HepG2 (cell line): Measurements from ENCODE around the gene SP6. TPM values are rescaled to one million over a fixed set of nuclear protein-coding genes. Genes with fewer than 3 reads are reported as not detected.

Experiments
- ADNP ChIP-seq: sonication (generic); formaldehyde crosslinking; IDR thresholded peaks from 2 replicates; pipeline ENCODE4 v1.4.0; 2020; ENCODE audit warnings: missing genetic modification reagents
- AHR ChIP-seq: IDR thresholded peaks from 2 replicates; pipeline ENCODE4 v1.6.1; 2018; ENCODE audit warnings: missing genetic modification reagents, missing compliant biosample characterization
- CBX1 ChIP-seq: IDR thresholded peaks from one replicate; pipeline ENCODE4 v1.6.1; 2016; ENCODE audit warnings: antibody characterized with exemption, low read depth
- CENPT ChIP-seq: sonication (generic); formaldehyde crosslinking; IDR thresholded peaks from 2 replicates; pipeline ENCODE4 v1.8.0; 2022; ENCODE audit warnings: low read depth, mild to moderate bottlenecking, moderate library complexity, missing genetic modification reagents
- EZH2 ChIP-seq: conservative IDR thresholded peaks from 2 replicates; pipeline ENCODE4 v1.6.1; 2012; ENCODE audit warnings: mild to moderate bottlenecking, low read depth, low read length, moderate library complexity
- FOXA1 ChIP-seq, 2 experiments: fragments of 450-650 bp in 1 of 2; sonication (generic) in 1 of 2; formaldehyde crosslinking in 1 of 2; IDR thresholded peaks; 2 replicates each; pipeline versions ENCODE4 v1.4.0 to v1.6.1; 2016 to 2020; ENCODE audit warnings: missing genetic modification reagents in 1 of 2
- HNRNPH1 ChIP-seq: fragments of 200-400 bp; formaldehyde crosslinking; optimal IDR thresholded peaks from 2 replicates; pipeline ENCODE3; 2017; ENCODE audit warnings: mild to moderate bottlenecking, low read depth, low read length
- HOXA9 ChIP-seq: sonication (generic); formaldehyde crosslinking; IDR thresholded peaks from 2 replicates; pipeline ENCODE4 v1.8.1; 2022; ENCODE audit warnings: missing genetic modification reagents, mild to moderate bottlenecking, moderate library complexity, borderline replicate concordance
- KDM6A ChIP-seq: IDR thresholded peaks from 2 replicates; pipeline ENCODE4 v1.6.1; 2016; ENCODE audit warnings: low read depth
- MTF1 ChIP-seq: sonication (generic); formaldehyde crosslinking; IDR thresholded peaks from 2 replicates; pipeline ENCODE4 v1.5.0; 2020; ENCODE audit warnings: missing genetic modification reagents
- NFKB2 ChIP-seq: sonication (generic); formaldehyde crosslinking; IDR thresholded peaks from 2 replicates; pipeline ENCODE4 v1.4.0; 2020; ENCODE audit warnings: missing genetic modification reagents, borderline replicate concordance
- NONO ChIP-seq, 2 experiments: fragments of 450-650 bp in 1 of 2; sonication (generic) in 1 of 2; formaldehyde crosslinking in 1 of 2; IDR thresholded peaks in 1 of 2; conservative IDR thresholded peaks in 1 of 2; 2 replicates each; pipeline versions ENCODE4 v1.6.1 to v1.8.0; 2017 to 2022; ENCODE audit warnings: mild to moderate bottlenecking in 1 of 2, missing genetic modification reagents in 1 of 2, moderate library complexity in 1 of 2
- NR3C1 ChIP-seq: sonication (generic); formaldehyde crosslinking; IDR thresholded peaks from 2 replicates; pipeline ENCODE4 v1.4.0; 2020; ENCODE audit warnings: missing genetic modification reagents
- PLRG1 ChIP-seq: fragments of 450-650 bp; conservative IDR thresholded peaks from 2 replicates; pipeline ENCODE4 v1.6.1; 2016
- SMAD3 ChIP-seq: sonication (generic); formaldehyde crosslinking; IDR thresholded peaks from 2 replicates; pipeline ENCODE4 v1.4.0; 2020; ENCODE audit warnings: missing genetic modification reagents
- ZBTB38 ChIP-seq: sonication (generic); formaldehyde crosslinking; IDR thresholded peaks from 2 replicates; pipeline ENCODE4 v1.5.1; 2020; ENCODE audit warnings: mild to moderate bottlenecking, missing genetic modification reagents
- ZBTB7A ChIP-seq: sonication (generic); formaldehyde crosslinking; IDR thresholded peaks from 2 replicates; pipeline ENCODE4 v1.8.0; 2022; ENCODE audit warnings: mild to moderate bottlenecking, missing genetic modification reagents
- ZNF20 ChIP-seq: sonication (generic); formaldehyde crosslinking; IDR thresholded peaks from 2 replicates; pipeline ENCODE4 v1.4.0; 2020; ENCODE audit warnings: mild to moderate bottlenecking, moderate library complexity, missing genetic modification reagents
- ZNF354B ChIP-seq: sonication (generic); formaldehyde crosslinking; IDR thresholded peaks from 2 replicates; pipeline ENCODE4 v1.8.0; 2022; ENCODE audit warnings: mild to moderate bottlenecking, missing genetic modification reagents
- ZNF563 ChIP-seq: sonication (generic); formaldehyde crosslinking; IDR thresholded peaks from 2 replicates; pipeline ENCODE4 v1.8.0; 2022; ENCODE audit warnings: mild to moderate bottlenecking, moderate library complexity, missing genetic modification reagents
- ZNF572 ChIP-seq: sonication (generic); formaldehyde crosslinking; IDR thresholded peaks from 2 replicates; pipeline ENCODE4 v1.5.1; 2020; ENCODE audit warnings: mild to moderate bottlenecking, missing genetic modification reagents
- ZNF598 ChIP-seq: sonication (generic); formaldehyde crosslinking; IDR thresholded peaks from 2 replicates; pipeline ENCODE4 v1.5.1; 2020; ENCODE audit warnings: mild to moderate bottlenecking, missing genetic modification reagents, borderline replicate concordance
- polyA plus RNA-seq, 8 experiments: library from polyadenylated mRNA; depleted of rRNA in 3 of 8; stranded (reverse) in 7 of 8; unstranded in 1 of 8; fragments of >200 nt; fragmentation: Illumina TruSeq in 4 of 8; extraction: Trizol in 4 of 8; gene quantifications; 2 replicates each; pipeline versions ENCODE4 v1.2.1 to v1.2.3, GENCODE V29; 2011 to 2016; ENCODE audit warnings: low read depth in 4 of 8, missing spikeins in 1 of 8, mixed read lengths in 1 of 8; ENCODE audit not compliant: insufficient read depth in 1 of 8
- total RNA-seq, 5 experiments: library from RNA; depleted of rRNA; stranded (reverse); fragments of >200 nt; fragmentation: Illumina TruSeq; extraction: Trizol; gene quantifications; 2 replicates each; pipeline ENCODE4 v1.2.3, GENCODE V29; 2016; ENCODE audit warnings: low read depth in 1 of 5
- TF ChIP-seq, protein P1 (sequence below): sonication (generic); formaldehyde crosslinking; IDR thresholded peaks from 2 replicates; pipeline ENCODE4 v1.4.0; 2020; ENCODE audit warnings: missing genetic modification reagents, borderline replicate concordance
- TF ChIP-seq, protein P2 (sequence below): IDR thresholded peaks from 2 replicates; pipeline ENCODE4 v1.6.1; 2012; ENCODE audit warnings: inconsistent platforms
- TF ChIP-seq, protein P3 (sequence below): sonication (generic); formaldehyde crosslinking; IDR thresholded peaks from 2 replicates; pipeline ENCODE4 v1.5.1; 2020; ENCODE audit warnings: missing genetic modification reagents, mild to moderate bottlenecking, borderline replicate concordance
- TF ChIP-seq, protein P4 (sequence below): fragments of 450-650 bp; IDR thresholded peaks from 2 replicates; pipeline ENCODE4 v1.6.1; 2016

The SP6 gene
- total and polyA plus RNA-seq, 2 of the 13 experiments (the other 11 are each of a cell fraction or from before 2014, with no cell fraction given) = 0.07 TPM

DNA sequence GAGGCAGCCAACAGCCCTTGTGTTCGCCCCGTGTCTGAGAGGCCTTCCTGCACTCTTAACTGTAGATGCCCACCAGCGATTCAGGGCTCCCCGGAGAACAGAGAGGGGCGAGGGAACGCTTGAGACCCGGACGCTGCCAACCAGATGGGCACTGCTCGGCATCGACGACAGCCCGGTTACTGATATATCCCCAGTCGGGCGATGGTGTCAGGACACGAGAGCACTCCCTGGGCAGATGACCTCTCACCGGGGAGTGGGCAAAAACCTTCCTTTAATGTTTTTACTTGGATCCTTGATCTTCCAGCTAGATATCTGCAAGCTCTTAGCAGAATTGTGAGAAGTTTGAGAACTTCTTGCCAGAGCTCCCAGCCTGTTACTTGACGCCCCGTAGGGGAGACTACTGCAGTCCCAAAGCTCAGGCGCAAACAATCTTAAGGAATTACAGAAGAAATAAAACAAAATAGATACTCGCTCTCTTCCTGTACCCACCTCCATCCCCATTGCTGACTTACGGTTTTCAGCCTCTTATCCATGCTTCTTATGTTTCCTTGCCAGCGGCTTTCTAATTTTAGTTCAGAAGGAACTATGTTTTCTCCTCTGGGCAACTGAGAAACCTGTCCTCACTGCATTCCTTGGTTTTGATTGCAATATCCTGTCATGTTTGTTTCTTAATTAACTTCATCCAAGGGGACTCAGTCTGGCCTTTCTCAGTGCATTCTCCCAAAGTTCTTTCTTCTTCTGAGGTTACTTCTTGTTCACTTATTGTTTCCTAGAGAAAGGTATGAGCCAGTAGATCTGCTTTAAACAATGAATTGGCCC, 45.9 kb upstream of the SP6 start (continued):
- TF ChIP-seq NONO (IDR thresholded peaks at IDR 0.05) (no peak), NONO (CRISPR knock-in tag; conservative IDR thresholded peaks at IDR 0.05) (0 out of 2 replicates have a peak, but pooled peaks have one; percentile 23), ZNF354B (0 out of 2 replicates have a peak, but pooled peaks have one; percentile 47), EZH2 (no peak), ZBTB7A (CRISPR knock-in tag) (0 out of 2 replicates have a peak, but pooled peaks have one; percentile 33), ZNF20 (CRISPR knock-in tag) (no peak), MTF1 (no peak), ZNF563 (CRISPR knock-in tag) (no peak), ZNF572 (CRISPR knock-in tag) (no peak), PLRG1 (no peak), AHR (no peak), CENPT (CRISPR knock-in tag) (no peak), HOXA9 (CRISPR knock-in tag) (no peak), NFKB2 (CRISPR knock-in tag) (peak; percentile 85; the same call in 1 of the 2 replicates), NR3C1 (CRISPR knock-in tag) (no peak), FOXA1 (IDR thresholded peaks at IDR 0.05) (no peak), FOXA1 (CRISPR knock-in tag; IDR thresholded peaks at IDR 0.05) (no peak; the same call in 1 of the 2 replicates), ZBTB38 (CRISPR knock-in tag) (0 out of 2 replicates have a peak, but pooled peaks have one; percentile 82), SMAD3 (no peak), CBX1 (no peak), ADNP (CRISPR knock-in tag) (no peak), HNRNPH1 (no peak), KDM6A (no peak), ZNF598 (CRISPR knock-in tag) (peak; percentile 64; the same call in 1 of the 2 replicates)
- TF ChIP-seq, protein P1, sequence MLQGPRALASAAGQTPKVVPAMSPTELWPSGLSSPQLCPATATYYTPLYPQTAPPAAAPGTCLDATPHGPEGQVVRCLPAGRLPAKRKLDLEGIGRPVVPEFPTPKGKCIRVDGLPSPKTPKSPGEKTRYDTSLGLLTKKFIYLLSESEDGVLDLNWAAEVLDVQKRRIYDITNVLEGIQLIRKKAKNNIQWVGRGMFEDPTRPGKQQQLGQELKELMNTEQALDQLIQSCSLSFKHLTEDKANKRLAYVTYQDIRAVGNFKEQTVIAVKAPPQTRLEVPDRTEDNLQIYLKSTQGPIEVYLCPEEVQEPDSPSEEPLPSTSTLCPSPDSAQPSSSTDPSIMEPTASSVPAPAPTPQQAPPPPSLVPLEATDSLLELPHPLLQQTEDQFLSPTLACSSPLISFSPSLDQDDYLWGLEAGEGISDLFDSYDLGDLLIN (CRISPR knock-in tag) = no peak
- TF ChIP-seq, protein P2, sequence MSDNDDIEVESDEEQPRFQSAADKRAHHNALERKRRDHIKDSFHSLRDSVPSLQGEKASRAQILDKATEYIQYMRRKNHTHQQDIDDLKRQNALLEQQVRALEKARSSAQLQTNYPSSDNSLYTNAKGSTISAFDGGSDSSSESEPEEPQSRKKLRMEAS = no peak
- TF ChIP-seq, protein P3, sequence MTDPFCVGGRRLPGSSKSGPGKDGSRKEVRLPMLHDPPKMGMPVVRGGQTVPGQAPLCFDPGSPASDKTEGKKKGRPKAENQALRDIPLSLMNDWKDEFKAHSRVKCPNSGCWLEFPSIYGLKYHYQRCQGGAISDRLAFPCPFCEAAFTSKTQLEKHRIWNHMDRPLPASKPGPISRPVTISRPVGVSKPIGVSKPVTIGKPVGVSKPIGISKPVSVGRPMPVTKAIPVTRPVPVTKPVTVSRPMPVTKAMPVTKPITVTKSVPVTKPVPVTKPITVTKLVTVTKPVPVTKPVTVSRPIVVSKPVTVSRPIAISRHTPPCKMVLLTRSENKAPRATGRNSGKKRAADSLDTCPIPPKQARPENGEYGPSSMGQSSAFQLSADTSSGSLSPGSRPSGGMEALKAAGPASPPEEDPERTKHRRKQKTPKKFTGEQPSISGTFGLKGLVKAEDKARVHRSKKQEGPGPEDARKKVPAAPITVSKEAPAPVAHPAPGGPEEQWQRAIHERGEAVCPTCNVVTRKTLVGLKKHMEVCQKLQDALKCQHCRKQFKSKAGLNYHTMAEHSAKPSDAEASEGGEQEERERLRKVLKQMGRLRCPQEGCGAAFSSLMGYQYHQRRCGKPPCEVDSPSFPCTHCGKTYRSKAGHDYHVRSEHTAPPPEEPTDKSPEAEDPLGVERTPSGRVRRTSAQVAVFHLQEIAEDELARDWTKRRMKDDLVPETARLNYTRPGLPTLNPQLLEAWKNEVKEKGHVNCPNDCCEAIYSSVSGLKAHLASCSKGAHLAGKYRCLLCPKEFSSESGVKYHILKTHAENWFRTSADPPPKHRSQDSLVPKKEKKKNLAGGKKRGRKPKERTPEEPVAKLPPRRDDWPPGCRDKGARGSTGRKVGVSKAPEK (CRISPR knock-in tag) = no peak
- TF ChIP-seq, protein P4, sequence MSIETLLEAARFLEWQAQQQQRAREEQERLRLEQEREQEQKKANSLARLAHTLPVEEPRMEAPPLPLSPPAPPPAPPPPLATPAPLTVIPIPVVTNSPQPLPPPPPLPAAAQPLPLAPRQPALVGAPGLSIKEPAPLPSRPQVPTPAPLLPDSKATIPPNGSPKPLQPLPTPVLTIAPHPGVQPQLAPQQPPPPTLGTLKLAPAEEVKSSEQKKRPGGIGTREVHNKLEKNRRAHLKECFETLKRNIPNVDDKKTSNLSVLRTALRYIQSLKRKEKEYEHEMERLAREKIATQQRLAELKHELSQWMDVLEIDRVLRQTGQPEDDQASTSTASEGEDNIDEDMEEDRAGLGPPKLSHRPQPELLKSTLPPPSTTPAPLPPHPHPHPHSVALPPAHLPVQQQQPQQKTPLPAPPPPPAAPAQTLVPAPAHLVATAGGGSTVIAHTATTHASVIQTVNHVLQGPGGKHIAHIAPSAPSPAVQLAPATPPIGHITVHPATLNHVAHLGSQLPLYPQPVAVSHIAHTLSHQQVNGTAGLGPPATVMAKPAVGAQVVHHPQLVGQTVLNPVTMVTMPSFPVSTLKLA = no peak
